ENCODE results near the gene TMEM178B.

- no peak for TF ChIP-seq RCOR1 (IDR thresholded peaks at IDR 0.05; ENCODE audit: low read depth, low read length)
- no peak for TF ChIP-seq CTCF (IDR thresholded peaks at IDR 0.05)
- no peak for TF ChIP-seq EP300 (IDR thresholded peaks at IDR 0.05)
- TF ChIP-seq HOXA7 (CRISPR knock-in tag; IDR thresholded peaks at IDR 0.05): no peak
- TF ChIP-seq HES2 (IDR thresholded peaks at IDR 0.05): no peak
- TF ChIP-seq USF2 (IDR thresholded peaks at IDR 0.05): no peak
- TF ChIP-seq REST (IDR thresholded peaks at IDR 0.05): no peak
Measured at GRCh38 chr7:141122736-141123135, 48.9 kb downstream of the TMEM178B start.

Data from A549 (cell line).